ENCODE data around the gene CLCA2. TPM values are rescaled to one million over a fixed set of nuclear protein-coding genes. Genes with fewer than 3 reads are reported as not detected.

CLCA2 gene
- total and polyA plus RNA-seq, 12 donors = 0.11 to 1.1 (median 0.25) TPM; not detected in 2

GRCh38 chr1:86387916-86388627, 35.9 kb upstream of the CLCA2 start:
- no peaks in the 10 kb centered on the region for H3K27me3 ChIP-seq
- H3K27ac ChIP-seq = no peak overlapping the region
- DNase-seq = no peak
- no peaks in the 10 kb centered on the region for H3K9me3 ChIP-seq (replicated peaks in 1 of 3)
- no peak overlapping the region for H3K4me3 ChIP-seq
- peaks cover 9 to 34% of the 10 kb centered on the region in 2 donors for H3K4me1 ChIP-seq (replicated peaks in 1 of 2)
- intact Hi-C loops (cut with DNase I) = no loop called here
- TF ChIP-seq POLR2A (IDR thresholded peaks at IDR 0.05) = no peak
- TF ChIP-seq, protein P1, sequence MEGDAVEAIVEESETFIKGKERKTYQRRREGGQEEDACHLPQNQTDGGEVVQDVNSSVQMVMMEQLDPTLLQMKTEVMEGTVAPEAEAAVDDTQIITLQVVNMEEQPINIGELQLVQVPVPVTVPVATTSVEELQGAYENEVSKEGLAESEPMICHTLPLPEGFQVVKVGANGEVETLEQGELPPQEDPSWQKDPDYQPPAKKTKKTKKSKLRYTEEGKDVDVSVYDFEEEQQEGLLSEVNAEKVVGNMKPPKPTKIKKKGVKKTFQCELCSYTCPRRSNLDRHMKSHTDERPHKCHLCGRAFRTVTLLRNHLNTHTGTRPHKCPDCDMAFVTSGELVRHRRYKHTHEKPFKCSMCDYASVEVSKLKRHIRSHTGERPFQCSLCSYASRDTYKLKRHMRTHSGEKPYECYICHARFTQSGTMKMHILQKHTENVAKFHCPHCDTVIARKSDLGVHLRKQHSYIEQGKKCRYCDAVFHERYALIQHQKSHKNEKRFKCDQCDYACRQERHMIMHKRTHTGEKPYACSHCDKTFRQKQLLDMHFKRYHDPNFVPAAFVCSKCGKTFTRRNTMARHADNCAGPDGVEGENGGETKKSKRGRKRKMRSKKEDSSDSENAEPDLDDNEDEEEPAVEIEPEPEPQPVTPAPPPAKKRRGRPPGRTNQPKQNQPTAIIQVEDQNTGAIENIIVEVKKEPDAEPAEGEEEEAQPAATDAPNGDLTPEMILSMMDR (IDR thresholded peaks at IDR 0.05) = no peak
- WGBS, 4 donors = 93 to 95% (median 94%) methylated on average over 3 of the region's 3 CpGs
- no peaks in the 10 kb centered on the region for H3K36me3 ChIP-seq (replicated peaks in 1 of 2)

- no peaks in the 10 kb centered on the region for H3K9me3 ChIP-seq (replicated peaks in 1 of 3)
- no peaks in the 10 kb centered on the region for H3K36me3 ChIP-seq (replicated peaks in 1 of 2)
- TF ChIP-seq POLR2A (IDR thresholded peaks at IDR 0.05) = no peak
- no peaks in the 10 kb centered on the region for H3K27me3 ChIP-seq
- intact Hi-C loops (cut with DNase I) = no loop called here
- DNase-seq = no peak
- H3K4me3 ChIP-seq = no peak overlapping the region
- peaks cover 11 to 34% of the 10 kb centered on the region in 2 donors for H3K4me1 ChIP-seq (replicated peaks in 1 of 2)
- H3K27ac ChIP-seq = peak overlapping the region in 1 of 5 donors; percentile 27
These were observed 35.2 kb upstream of the CLCA2 start for GRCh38 chr1:86388777-86389176.

- Histone ChIP-seq H3K4me3 (no peak overlapping the region), H3K27me3 (no peaks in the 10 kb centered on the region), H3K27ac (peak overlapping the region in 1 of 5 donors; percentile 27), H3K4me1 (replicated peaks in 1 of 2) (peaks cover 13 to 35% of the 10 kb centered on the region in 2 donors), H3K36me3 (replicated peaks in 1 of 2) (no peaks in the 10 kb centered on the region), H3K9me3 (replicated peaks in 1 of 3) (no peaks in the 10 kb centered on the region)
- no peak for DNase-seq
- intact Hi-C loops (cut with DNase I) = no loop called here
- TF ChIP-seq, protein P1 (IDR thresholded peaks at IDR 0.05) = no peak
- no peak for TF ChIP-seq POLR2A (IDR thresholded peaks at IDR 0.05)
These were observed 34.7 kb upstream of the CLCA2 start for GRCh38 chr1:86389307-86389706.

DNA sequence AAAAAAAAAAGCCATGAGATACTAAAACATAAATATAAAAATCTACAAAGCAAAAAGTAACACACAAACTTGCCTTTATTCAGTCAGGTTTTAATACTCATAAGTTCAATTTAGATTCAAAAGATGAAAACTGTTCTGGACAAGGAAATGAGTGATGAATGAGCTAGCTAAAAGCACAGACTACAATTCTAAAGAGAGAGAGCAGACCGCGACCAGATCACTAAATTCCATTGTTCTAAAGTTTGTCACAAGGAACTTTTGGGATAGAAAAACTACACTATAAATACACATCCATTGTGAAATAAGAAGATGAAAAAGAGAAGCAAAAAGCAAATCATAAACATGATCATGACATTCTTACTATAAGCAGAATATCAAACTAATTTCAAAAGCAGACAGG, 29.6 kb upstream of the CLCA2 start:
- Histone ChIP-seq H3K4me1 (replicated peaks in 1 of 2) (peaks cover 13 to 40% of the 10 kb centered on the region in 2 donors), H3K27me3 (no peaks in the 10 kb centered on the region), H3K9me3 (replicated peaks in 1 of 3) (no peaks in the 10 kb centered on the region), H3K27ac (no peak overlapping the region), H3K4me3 (no peak overlapping the region), H3K36me3 (replicated peaks in 1 of 2) (no peaks in the 10 kb centered on the region)
- WGBS, 4 donors = 69 to 80% (median 71%) methylated on average over 2 of the region's 2 CpGs
- intact Hi-C loops (cut with DNase I) = no loop called here
- no peak for DNase-seq
- no peak for TF ChIP-seq POLR2A (IDR thresholded peaks at IDR 0.05)
- TF ChIP-seq, protein P1 (IDR thresholded peaks at IDR 0.05) = no peak
